PC-3 (cell line): ENCODE measurements around the gene TSPAN11.

ENCODE experiments used
- EZH2 ChIP-seq: fragments of 300-600 bp; sonication (generic); IDR thresholded peaks from one replicate; pipeline ENCODE4 v1.6.1; 2017; ENCODE audit warnings: antibody characterized with exemption, mild to moderate bottlenecking, low read length; ENCODE audit not compliant: unreplicated experiment
- TF ChIP-seq, protein P1 (sequence below): fragments of 300-600 bp; sonication (generic); conservative IDR thresholded peaks from 2 replicates; pipeline ENCODE4 v1.5.1; 2017; ENCODE audit warnings: antibody characterized with exemption, low read depth, mild to moderate bottlenecking, low read length

DNA sequence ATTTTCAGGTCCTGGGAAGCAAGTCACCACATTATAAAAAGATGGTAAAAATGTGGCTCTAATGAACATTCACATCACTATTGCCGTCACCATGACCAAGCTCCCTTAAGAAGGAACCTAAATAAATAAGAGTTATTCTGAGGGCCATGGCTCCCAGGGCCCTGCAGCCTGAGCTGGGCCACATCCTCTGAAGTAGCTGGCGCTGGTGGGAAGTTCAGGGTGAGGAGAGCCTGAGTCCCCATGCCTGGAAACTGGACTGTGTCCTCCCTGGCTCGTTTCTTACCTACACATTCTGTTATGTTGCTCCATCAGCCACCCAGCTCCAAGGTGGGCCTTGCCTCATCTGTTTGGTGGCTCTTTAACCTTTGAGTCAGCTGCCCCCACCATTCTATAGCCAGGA is 42.5 kb downstream of the TSPAN11 start:
- TF ChIP-seq, protein P1, sequence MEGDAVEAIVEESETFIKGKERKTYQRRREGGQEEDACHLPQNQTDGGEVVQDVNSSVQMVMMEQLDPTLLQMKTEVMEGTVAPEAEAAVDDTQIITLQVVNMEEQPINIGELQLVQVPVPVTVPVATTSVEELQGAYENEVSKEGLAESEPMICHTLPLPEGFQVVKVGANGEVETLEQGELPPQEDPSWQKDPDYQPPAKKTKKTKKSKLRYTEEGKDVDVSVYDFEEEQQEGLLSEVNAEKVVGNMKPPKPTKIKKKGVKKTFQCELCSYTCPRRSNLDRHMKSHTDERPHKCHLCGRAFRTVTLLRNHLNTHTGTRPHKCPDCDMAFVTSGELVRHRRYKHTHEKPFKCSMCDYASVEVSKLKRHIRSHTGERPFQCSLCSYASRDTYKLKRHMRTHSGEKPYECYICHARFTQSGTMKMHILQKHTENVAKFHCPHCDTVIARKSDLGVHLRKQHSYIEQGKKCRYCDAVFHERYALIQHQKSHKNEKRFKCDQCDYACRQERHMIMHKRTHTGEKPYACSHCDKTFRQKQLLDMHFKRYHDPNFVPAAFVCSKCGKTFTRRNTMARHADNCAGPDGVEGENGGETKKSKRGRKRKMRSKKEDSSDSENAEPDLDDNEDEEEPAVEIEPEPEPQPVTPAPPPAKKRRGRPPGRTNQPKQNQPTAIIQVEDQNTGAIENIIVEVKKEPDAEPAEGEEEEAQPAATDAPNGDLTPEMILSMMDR = no peak
- TF ChIP-seq EZH2 = no peak
